COLO668 (cell line): ENCODE measurements around the gene NEMP1.
"Not testable (repeated sequence)": the region's sequence is repeated elsewhere in the genome, so short reads cannot be mapped to it uniquely, and the experiment has no call there.

Experiments
- DNase-seq: peaks from one replicate; lab custom pipeline; 2025; ENCODE audit not compliant: unreplicated experiment; lab: John Stamatoyannopoulos, UW

NEMP1 gene

DNA sequence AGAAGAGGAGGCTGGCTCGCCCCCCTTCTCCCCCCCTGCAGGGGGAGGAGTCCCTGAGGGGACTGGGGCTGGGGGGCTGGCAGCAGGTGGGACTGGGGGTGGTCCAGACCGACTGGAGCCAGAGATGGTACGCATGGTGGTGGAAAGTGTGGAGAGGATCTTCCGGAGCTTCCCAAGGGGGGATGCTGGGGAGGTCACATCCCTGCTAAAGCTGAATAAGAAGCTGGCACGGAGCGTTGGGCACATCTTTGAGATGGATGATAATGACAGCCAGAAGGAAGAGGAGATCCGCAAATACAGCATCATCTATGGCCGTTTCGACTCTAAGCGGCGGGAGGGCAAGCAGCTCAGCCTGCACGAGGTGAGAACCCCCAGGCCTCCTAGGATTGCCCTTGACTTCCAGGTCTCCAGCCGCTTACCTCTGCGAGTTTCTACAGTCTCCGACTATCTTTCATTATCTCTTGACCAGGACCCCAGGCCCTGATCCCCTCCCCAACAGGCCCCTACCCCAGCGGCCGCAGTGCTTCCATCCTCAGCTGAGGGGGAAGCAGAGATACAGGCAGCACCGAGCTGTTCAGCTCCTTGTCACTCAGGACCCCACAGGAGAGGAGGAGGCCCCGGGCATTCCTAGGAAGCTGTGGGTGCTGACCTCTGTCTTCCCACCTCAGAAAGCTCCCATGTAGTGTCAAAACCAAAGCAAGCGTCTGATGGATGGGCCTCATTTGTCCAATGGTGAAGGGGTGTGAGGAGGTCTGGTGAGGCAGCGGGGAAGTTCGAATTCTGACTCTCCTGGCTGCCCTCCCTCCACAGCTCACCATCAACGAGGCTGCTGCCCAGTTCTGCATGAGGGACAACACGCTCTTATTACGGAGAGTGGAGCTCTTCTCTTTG, 13.3 kb upstream of the NEMP1 start:
- no peak for DNase-seq

DNA sequence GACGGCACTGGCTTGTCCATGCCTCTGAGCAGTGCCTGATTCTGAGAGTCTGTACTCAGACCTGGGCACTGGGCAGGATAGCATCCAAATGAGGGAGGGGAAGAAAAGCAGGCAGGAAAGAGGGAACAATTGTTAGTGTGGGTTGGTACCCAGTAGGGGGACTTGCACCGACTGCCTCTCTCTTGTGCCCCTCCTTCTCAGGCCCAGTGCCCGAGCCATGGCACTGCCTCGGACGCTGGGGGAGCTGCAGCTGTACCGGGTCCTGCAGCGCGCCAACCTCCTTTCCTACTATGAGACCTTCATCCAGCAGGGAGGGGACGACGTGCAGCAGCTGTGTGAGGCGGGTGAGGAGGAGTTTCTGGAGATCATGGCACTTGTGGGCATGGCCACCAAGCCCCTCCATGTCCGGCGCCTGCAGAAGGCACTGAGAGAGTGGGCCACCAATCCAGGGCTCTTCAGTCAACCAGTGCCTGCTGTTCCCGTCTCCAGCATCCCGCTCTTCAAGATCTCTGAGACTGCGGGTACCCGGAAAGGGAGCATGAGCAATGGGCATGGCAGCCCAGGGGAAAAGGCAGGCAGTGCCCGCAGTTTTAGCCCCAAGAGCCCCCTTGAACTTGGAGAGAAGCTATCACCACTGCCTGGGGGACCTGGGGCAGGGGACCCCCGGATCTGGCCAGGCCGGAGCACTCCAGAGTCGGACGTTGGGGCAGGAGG, 12.5 kb upstream of the NEMP1 start:
- no peak for DNase-seq

- DNase-seq, result no peak
These were observed 11.9 kb upstream of the NEMP1 start for GRCh38 chr12:57090490-57090889.

DNA sequence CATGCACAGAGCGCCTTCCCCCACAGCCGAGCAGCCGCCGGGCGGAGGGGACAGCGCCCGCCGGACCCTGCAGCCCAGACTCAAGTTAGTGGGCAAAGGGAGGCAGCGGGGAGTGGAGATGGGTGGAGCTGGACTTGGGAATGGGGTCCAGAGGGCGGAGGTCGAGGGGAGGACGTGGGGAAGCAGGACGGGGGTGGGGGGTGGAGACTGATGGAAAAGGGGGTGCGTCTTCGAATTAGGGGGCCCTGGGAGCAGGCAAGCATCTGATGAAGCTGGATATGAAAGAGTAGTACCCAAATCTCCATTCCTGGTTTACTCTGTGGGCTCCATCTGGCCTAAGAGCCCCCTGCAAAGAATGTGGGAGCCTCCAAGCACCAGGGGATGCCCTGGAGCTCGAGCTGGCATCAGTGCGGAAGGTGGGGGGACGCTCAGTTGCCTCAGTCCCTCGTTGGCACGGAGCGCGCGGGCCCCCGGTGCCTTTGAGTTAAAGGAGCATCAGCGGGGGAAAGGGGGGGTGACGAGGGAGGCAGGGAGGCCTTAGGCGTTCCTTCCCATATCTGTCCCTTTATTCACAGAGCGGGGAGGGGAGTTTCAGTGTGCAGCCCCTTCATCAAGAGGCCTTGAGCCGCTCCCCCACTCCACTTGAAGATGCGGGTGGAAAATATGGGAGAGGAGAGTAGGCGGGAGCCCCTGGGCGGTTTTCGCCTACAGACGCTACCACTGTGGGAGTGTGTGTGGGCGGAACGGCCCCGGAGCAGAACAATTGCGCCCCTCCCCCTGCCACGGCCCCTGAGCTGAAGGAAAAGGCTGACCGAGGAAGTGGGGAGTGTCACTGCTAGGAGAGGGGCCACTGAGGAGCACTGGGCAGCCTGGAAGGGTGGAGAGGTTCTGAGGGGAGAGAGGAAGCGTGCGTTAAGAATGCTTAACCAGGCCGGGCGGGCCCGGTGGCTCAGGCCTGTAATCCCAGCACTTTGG, 11.0 kb upstream of the NEMP1 start:
- no peak for DNase-seq

DNA sequence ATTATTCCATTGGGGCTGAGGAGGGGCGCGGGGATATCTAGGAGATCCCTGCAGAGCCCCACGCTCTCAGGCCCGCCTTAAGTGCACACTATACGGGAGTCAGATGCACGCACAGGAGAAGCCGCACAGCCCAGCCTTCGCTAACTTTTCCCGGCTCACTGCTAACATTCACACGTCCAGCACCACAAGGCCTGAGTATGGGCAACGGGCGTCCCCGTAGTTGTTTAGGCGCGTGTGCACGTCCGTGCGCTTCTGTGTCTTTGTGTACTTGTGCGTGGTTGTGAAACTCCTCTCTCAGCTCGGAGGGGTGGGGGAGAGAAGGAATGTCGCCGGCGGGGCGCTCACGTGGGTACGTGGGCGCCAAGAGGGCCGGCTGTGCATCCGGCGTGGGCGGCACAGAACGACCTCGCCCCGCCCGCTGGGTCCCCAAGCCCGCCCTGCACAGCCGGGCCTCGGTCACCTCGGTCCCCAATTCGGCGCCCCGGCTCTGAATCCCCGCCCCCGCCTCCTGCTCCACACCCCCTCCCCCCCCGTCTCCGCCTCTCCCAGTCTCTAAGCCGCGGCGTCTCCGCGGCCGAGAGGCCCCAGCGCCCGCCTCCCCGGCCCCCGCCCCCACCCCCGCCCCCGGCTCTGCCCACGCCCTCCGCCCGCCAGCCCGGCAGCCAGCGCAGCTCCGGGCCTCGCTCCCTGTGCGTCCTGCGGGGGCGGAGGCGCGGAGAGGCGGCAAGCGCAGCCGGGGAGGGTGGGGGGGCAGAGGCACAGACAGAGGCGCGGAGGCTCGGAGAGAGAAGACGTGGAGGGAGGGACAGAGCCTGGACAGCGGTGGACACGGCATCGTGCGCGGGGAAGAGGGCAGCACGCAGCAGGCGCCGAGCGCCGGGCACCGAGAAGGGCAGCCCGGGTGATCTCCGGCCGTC, 10.0 kb upstream of the NEMP1 start, which contains the start of gene NAB2:
Gene NAB2, plus strand, starts transcription at position 761 of the 917 bp plus-strand sequence. CDS start 158 bp downstream, outside the sequence.
- DNase-seq, result peak; percentile 55

GRCh38 chr12:57087691-57088353, 9.2 kb upstream of the NEMP1 start:
- no peak for DNase-seq

- DNase-seq, result no peak
These were observed 8.6 kb upstream of the NEMP1 start for GRCh38 chr12:57087010-57087690.

DNA sequence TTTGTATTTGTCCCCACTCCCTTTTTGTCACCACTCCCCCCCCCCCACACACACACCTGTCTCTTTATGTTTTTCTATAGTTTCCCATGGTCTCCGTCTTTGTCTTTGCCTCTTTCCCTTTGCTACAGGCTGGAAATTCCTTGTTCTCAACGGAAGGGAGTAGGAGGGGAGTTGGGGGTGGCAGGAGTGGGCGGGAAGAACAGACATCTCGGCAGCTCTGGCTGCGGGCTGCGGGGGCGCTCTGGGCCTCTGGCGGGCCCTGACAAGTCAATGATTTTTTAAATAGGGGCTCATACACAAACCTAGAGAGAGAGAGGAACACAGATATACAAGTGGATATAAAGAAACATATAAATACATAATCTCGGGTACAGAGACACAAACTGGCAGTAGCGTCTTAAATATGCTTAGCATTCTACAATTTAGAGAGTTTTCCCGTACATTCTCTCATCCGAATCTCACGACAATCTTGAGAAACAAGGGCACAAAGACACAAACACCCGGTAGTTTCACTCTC, 8.0 kb upstream of the NEMP1 start:
- no peak for DNase-seq

- no peak for DNase-seq
These were observed 7.5 kb upstream of the NEMP1 start for GRCh38 chr12:57085999-57086492.

DNA sequence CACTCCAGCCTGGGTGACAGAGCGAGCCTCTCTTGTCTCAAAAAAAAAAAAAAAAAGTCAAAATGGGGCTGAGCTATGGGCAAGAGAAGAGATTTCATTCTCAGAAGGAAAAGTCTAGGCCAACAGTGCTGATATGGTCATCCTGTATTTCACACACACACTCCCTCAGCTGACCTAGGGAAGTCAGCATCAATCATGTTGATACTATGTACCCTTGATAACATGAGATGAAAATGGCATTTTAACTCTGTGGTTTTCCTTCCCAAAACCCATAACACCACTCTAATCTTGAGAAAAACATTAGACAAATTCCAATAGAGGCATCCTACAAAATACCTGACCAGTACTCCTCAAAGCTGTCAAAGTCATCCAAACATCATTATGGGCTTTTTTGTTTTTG, 2.3 kb upstream of the NEMP1 start:
- DNase-seq, result no peak

- no peak for DNase-seq
These were observed 1.2 kb upstream of the NEMP1 start for GRCh38 chr12:57079821-57080220.

- DNase-seq, result not testable (repeated sequence)
These were observed 4.8 kb downstream of the NEMP1 start for GRCh38 chr12:57073566-57074450.

DNA sequence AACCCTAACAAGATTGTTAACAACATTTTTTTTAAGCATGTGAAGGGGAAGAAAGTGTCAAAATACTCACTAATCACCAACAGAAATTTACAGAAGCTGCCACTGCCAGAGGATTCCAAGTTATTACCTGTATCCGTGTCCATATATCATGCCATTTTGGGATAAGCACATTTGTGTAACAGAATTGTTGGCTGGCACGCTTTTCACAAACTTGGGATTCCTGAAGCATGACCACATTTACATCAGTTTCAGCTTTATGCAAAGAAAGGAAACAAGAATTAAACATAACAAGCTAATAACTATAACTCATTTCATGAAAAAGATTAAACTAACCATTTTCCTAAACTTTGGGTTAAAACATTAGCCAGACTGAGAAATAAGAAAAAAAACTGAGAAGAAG, 5.9 kb downstream of the NEMP1 start:
- no peak for DNase-seq

DNA sequence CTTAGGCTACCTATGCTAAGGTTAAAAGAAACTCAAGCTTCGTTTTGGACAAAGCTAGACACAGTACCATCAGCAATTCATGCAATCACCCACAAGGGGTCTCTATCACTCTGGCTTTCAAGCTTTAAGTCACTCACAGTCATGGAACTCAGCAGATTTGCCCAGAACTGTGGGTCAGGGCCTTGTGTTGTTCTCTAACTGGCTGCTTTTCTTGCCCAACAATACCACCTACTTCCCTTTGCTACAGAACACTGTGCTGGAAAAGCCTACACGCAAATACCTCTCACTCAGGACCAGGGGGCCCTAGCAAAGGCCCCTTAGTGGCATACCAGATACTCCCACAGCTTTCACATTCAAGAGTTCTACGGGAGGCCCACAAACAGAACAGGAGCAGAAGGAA, 9.1 kb downstream of the NEMP1 start:
- DNase-seq, result peak; percentile 21

- DNase-seq, result no peak
These were observed 12.3 kb downstream of the NEMP1 start for GRCh38 chr12:57066245-57066644.

- no peak for DNase-seq
These were observed 14.5 kb downstream of the NEMP1 start for GRCh38 chr12:57063991-57064685.

DNA sequence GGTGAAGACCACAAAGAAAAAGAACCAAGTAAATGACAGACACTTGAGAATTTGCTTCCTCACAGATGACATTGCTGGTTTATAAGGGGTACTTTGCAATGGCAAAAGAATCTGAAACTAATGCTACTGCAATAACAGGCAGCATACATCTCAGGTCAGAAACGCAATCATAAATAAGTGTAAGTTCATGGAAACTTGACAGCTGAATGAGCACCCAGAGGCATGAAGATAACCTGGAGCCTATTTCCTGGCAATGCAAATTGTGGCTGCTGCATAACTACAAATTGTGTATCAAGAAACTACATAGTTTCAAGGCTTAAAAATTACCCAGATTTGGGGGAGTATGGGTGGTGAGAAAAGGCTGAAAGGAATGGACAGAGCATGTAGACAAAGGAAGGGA, 20.1 kb downstream of the NEMP1 start:
- no peak for DNase-seq
